ENCODE measurements around the gene ZNF668.

Gene ZNF668
- 13.6 to 14.4 reads per million in 2 donors for total RNA-seq

GRCh38 chr16:31073970-31074813 is at the start of gene ZNF668, which contains the start of gene ZNF646:
TSS of gene ZNF668 (minus strand) at chr16:31074240. CDS start at chr16:31064459, 9,781 bp downstream.
TSS of gene ZNF646 (plus strand) at chr16:31074422. CDS start at chr16:31076325, 1,903 bp downstream.
- DNase-seq = peak; percentile 79

GRCh38 chr16:31120129-31120528 is 46.1 kb upstream of the ZNF668 start:
- no peak for DNase-seq

- DNase-seq = no peak
Observed at GRCh38 chr16:31118223-31119155, 44.4 kb upstream of the ZNF668 start.

- DNase-seq = peak; percentile 87
Observed at GRCh38 chr16:31117384-31118222, 43.6 kb upstream of the ZNF668 start, which contains the start of gene KAT8. TSS of gene KAT8 (plus strand) at chr16:31117664. CDS start at chr16:31117682, 18 bp downstream.

GRCh38 chr16:31114468-31114867 is 40.4 kb upstream of the ZNF668 start:
- no peak for DNase-seq

- DNase-seq = no peak
Observed at GRCh38 chr16:31113121-31114120, 39.4 kb upstream of the ZNF668 start.

- no peak for DNase-seq
Observed at GRCh38 chr16:31112711-31113110, 38.7 kb upstream of the ZNF668 start.

GRCh38 chr16:31111881-31112466 is 37.9 kb upstream of the ZNF668 start:
- no peak for DNase-seq

- no peak for DNase-seq
Observed at GRCh38 chr16:31110106-31111034, 36.3 kb upstream of the ZNF668 start.

- DNase-seq = no peak
Observed at GRCh38 chr16:31109622-31110021, 35.6 kb upstream of the ZNF668 start.

GRCh38 chr16:31108794-31109558 is 34.9 kb upstream of the ZNF668 start:
- DNase-seq = no peak

- DNase-seq = peak; percentile 37
Observed at GRCh38 chr16:31108035-31108793, 34.2 kb upstream of the ZNF668 start, which contains the start of gene BCKDK. TSS of gene BCKDK (plus strand) at chr16:31108386. CDS start at chr16:31109224, 838 bp downstream.

GRCh38 chr16:31107465-31107867 is 33.4 kb upstream of the ZNF668 start:
- no peak for DNase-seq

GRCh38 chr16:31106509-31107464 is 32.7 kb upstream of the ZNF668 start:
- DNase-seq = no peak

GRCh38 chr16:31105677-31106213 is 31.7 kb upstream of the ZNF668 start:
- peak; percentile 68 for DNase-seq
